HL-60 (cell line): ENCODE results near the gene CD63.

ENCODE experiments used
- DNase-seq, 2 experiments: peaks; one replicate each; pipeline ENCODE4 v3.0.0-alpha.2; 2010 to 2020; ENCODE audit warnings: low read depth in 1 of 2, low spot score in 1 of 2
- H3K27ac ChIP-seq: fragments of 250-450 bp; sonication (Bioruptor Pico); replicated peaks from 2 replicates; pipeline ENCODE4 v1.5.1; 2020; ENCODE audit warnings: mild to moderate bottlenecking, moderate library complexity
- H3K27me3 ChIP-seq: fragments of 250-450 bp; sonication (Bioruptor Pico); 2 replicates; pipeline ENCODE4 v1.5.1; 2021; ENCODE audit warnings: mild to moderate bottlenecking, moderate library complexity; ENCODE audit not compliant: insufficient read depth, poor library complexity, severe bottlenecking
- H3K4me3 ChIP-seq: replicated peaks from 2 replicates; pipeline ENCODE4 v1.5.1; 2011; ENCODE audit warnings: mild to moderate bottlenecking, control low read depth, low read length; ENCODE audit not compliant: insufficient read depth
- GABPA ChIP-seq: IDR thresholded peaks from 2 replicates; pipeline ENCODE4 v1.6.1; 2012; ENCODE audit warnings: low read depth
- POLR2AphosphoS5 ChIP-seq: IDR thresholded peaks from 2 replicates; pipeline ENCODE4 v1.6.1; 2012; ENCODE audit warnings: low read depth
- REST ChIP-seq: IDR thresholded peaks from 2 replicates; pipeline ENCODE4 v1.6.1; 2012; ENCODE audit warnings: low read depth; ENCODE audit not compliant: insufficient replicate concordance
- SPI1 ChIP-seq: IDR thresholded peaks from 2 replicates; pipeline ENCODE4 v1.6.1; 2012; ENCODE audit warnings: low read depth, mild to moderate bottlenecking, borderline replicate concordance
- TF ChIP-seq, protein P1 (sequence below): IDR thresholded peaks from one replicate; pipeline ENCODE4 v1.5.1; 2011; ENCODE audit warnings: low read length, control low read depth, inconsistent platforms; ENCODE audit not compliant: insufficient read depth

CD63 gene

GRCh38 chr12:55688716-55689655 lies 39.8 kb downstream of the CD63 start:
- H3K27me3 ChIP-seq: no peaks in the 10 kb centered on the region
- no peak overlapping the region for H3K4me3 ChIP-seq
- DNase-seq: no peak
- TF ChIP-seq POLR2AphosphoS5 (no peak), REST (no peak), SPI1 (no peak), GABPA (no peak)
- TF ChIP-seq, protein P1, sequence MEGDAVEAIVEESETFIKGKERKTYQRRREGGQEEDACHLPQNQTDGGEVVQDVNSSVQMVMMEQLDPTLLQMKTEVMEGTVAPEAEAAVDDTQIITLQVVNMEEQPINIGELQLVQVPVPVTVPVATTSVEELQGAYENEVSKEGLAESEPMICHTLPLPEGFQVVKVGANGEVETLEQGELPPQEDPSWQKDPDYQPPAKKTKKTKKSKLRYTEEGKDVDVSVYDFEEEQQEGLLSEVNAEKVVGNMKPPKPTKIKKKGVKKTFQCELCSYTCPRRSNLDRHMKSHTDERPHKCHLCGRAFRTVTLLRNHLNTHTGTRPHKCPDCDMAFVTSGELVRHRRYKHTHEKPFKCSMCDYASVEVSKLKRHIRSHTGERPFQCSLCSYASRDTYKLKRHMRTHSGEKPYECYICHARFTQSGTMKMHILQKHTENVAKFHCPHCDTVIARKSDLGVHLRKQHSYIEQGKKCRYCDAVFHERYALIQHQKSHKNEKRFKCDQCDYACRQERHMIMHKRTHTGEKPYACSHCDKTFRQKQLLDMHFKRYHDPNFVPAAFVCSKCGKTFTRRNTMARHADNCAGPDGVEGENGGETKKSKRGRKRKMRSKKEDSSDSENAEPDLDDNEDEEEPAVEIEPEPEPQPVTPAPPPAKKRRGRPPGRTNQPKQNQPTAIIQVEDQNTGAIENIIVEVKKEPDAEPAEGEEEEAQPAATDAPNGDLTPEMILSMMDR: no peak
- no peak overlapping the region for H3K27ac ChIP-seq

DNA sequence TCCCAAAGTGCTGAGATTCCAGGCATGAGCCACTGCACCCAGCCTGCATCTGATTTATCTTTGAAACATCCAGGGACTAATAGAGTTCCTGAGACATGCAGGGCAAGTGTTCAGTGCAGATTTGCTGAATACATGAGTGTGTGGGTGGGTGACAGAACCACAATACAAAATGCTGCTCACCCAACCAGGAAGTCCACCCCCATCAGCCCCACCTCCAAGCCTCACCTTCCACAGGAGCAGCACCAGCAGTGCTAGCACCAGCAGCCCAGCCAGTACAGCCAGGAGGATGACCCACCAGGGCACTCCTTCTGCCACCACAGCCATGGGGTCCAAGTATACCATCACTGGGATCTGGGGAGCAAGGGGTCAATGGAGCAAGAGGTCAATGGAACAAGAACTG lies 41.1 kb downstream of the CD63 start:
- H3K4me3 ChIP-seq: no peak overlapping the region
- TF ChIP-seq SPI1: no peak
- TF ChIP-seq GABPA: no peak
- no peak for TF ChIP-seq REST
- TF ChIP-seq, protein P1: no peak
- TF ChIP-seq POLR2AphosphoS5: no peak
- DNase-seq: no peak
- H3K27me3 ChIP-seq: no peaks in the 10 kb centered on the region
- no peak overlapping the region for H3K27ac ChIP-seq

GRCh38 chr12:55686366-55687010 lies 42.3 kb downstream of the CD63 start:
- Histone ChIP-seq H3K27me3 (no peaks in the 10 kb centered on the region), H3K27ac (no peak overlapping the region), H3K4me3 (no peak overlapping the region)
- TF ChIP-seq SPI1: no peak
- TF ChIP-seq, protein P1: no peak
- no peak for TF ChIP-seq REST
- no peak for TF ChIP-seq GABPA
- no peak for TF ChIP-seq POLR2AphosphoS5
- no peak for DNase-seq
